Thyroid gland (tissue), 4 donors: ENCODE data around the gene CBLB.

Experiments
- POLR2A ChIP-seq, 2 donors: fragments of 450-650 bp; IDR thresholded peaks; one replicate each; pipeline ENCODE4 v1.6.1; 2017; ENCODE audit warnings: antibody characterized with exemption in 2 of 2, mild to moderate bottlenecking in 2 of 2, moderate library complexity in 1 of 2
- TF ChIP-seq, protein P1 (sequence below), 6 experiments: fragments of 200-600 bp in 3 of 6; fragments of 450-650 bp in 3 of 6; sonication (generic) in 3 of 6; IDR thresholded peaks; one replicate each; pipeline ENCODE4 v1.5.1; 2016 to 2019; ENCODE audit warnings: antibody characterized with exemption in 6 of 6, mild to moderate bottlenecking in 2 of 6, inconsistent platforms in 1 of 6, moderate library complexity in 1 of 6

- TF ChIP-seq, protein P1, sequence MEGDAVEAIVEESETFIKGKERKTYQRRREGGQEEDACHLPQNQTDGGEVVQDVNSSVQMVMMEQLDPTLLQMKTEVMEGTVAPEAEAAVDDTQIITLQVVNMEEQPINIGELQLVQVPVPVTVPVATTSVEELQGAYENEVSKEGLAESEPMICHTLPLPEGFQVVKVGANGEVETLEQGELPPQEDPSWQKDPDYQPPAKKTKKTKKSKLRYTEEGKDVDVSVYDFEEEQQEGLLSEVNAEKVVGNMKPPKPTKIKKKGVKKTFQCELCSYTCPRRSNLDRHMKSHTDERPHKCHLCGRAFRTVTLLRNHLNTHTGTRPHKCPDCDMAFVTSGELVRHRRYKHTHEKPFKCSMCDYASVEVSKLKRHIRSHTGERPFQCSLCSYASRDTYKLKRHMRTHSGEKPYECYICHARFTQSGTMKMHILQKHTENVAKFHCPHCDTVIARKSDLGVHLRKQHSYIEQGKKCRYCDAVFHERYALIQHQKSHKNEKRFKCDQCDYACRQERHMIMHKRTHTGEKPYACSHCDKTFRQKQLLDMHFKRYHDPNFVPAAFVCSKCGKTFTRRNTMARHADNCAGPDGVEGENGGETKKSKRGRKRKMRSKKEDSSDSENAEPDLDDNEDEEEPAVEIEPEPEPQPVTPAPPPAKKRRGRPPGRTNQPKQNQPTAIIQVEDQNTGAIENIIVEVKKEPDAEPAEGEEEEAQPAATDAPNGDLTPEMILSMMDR (IDR thresholded peaks at IDR 0.05): no peak
- no peak for TF ChIP-seq POLR2A (IDR thresholded peaks at IDR 0.05)
These were observed 36.2 kb downstream of the CBLB start for GRCh38 chr3:105832644-105833043.
